Transverse colon (tissue), 4 donors: Measurements from ENCODE around the gene UBXN1.

ENCODE experiments used
- CTCF ChIP-seq, 5 experiments: fragments of 200-600 bp in 3 of 5; fragments of 450-650 bp in 2 of 5; sonication (generic) in 3 of 5; IDR thresholded peaks; 1 replicate in 2 of 5; 2 replicates in 3 of 5; pipeline ENCODE4 v1.5.1; 2016 to 2017; ENCODE audit warnings: antibody characterized with exemption in 5 of 5, inconsistent platforms in 3 of 5, mild to moderate bottlenecking in 2 of 5, moderate library complexity in 1 of 5
- POLR2A ChIP-seq: fragments of 450-650 bp; IDR thresholded peaks from one replicate; pipeline ENCODE4 v1.6.1; 2016; ENCODE audit warnings: antibody characterized with exemption, mild to moderate bottlenecking, moderate library complexity
- POLR2AphosphoS5 ChIP-seq, 3 donors: sonication (generic); formaldehyde crosslinking; IDR thresholded peaks; one replicate each; pipeline ENCODE4 v1.6.1; 2016; ENCODE audit warnings: antibody characterized with exemption in 3 of 3

DNA sequence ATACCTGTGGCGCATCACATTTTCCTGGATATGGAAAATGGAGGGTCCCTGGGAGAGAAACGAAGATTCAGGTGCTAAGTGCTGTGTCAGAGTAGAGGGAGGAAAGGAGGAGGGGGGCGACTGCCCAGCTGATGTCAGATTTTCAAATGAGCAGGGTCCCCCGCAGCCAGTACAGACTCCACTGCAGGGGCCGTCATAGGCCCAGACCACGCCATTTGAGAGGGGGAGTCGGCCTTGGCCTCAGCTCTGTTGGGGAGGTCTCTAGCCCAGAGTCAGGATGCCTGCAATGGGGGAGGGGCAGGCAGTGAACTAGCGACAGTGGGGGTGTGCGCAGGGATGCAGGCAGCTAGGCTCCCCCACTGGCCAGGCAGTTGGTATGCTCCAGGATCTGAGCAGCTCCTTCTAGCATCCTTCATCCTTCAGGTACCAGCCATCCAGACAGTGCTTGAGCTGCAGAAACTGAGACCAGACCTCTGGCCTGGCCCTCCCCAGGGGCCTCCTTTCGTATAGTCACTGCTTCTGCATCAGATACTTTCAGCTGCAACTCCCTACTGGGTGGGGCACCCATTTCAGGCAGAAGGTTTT, 28.5 kb upstream of the UBXN1 start, which contains the start of the genes BSCL2 and GNG3:
- no peak for TF ChIP-seq CTCF (IDR thresholded peaks at IDR 0.05)
- TF ChIP-seq POLR2A: no peak
- no peak for TF ChIP-seq POLR2AphosphoS5 (IDR thresholded peaks at IDR 0.05)
